ENCODE measurements around the gene LIPC. TPM values are rescaled to one million over a fixed set of nuclear protein-coding genes. Genes with fewer than 3 reads are reported as not detected.

LIPC gene
- total RNA-seq, 1 donor from 2014 or later, result under 0.01 TPM

DNA sequence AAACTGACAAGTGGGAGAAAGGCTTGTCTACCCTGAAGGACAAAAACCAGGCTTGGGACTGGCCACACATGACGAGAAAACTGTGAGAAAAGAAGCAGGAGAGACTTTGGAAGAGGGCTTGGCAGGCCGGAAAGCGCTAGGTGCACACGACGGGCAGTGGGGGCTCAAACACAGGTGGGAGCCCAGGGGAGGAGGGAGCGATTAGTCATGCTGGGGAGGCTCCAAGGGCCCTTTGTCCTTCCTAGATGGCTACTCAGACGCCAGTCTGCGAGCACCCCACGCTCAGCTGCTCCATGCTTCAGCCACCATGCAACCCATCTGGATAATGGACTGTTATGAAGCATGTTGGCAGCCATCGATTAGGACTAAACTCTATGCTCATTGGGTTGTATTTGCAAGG is 17.1 kb downstream of the LIPC start:
- Histone ChIP-seq H3K27ac (ENCODE audit: low read depth, low read length) (no peak overlapping the region), H3K36me3 (ENCODE audit: control insufficient read depth in 3 of 3, insufficient read depth in 3 of 3, low read length in 3 of 3) (no peaks in the 10 kb centered on the region), H3K4me3 (ENCODE audit: low read length in 3 of 3) (no peak overlapping the region), H3K9ac (ENCODE audit: low read depth in 1 of 3, low read length in 3 of 3) (no peak overlapping the region), H3K4me1 (ENCODE audit: control insufficient read depth in 3 of 3, insufficient read depth in 3 of 3, low read length in 3 of 3) (peaks cover 0 to 4% (median 0%) of the 10 kb centered on the region in 3 donors), H3K27me3 (ENCODE audit: control insufficient read depth in 3 of 3, insufficient read depth in 3 of 3, low read length in 3 of 3) (no peaks in the 10 kb centered on the region), H3K9me3 (ENCODE audit: control insufficient read depth in 3 of 3, low read length in 3 of 3) (no peaks in the 10 kb centered on the region)

DNA sequence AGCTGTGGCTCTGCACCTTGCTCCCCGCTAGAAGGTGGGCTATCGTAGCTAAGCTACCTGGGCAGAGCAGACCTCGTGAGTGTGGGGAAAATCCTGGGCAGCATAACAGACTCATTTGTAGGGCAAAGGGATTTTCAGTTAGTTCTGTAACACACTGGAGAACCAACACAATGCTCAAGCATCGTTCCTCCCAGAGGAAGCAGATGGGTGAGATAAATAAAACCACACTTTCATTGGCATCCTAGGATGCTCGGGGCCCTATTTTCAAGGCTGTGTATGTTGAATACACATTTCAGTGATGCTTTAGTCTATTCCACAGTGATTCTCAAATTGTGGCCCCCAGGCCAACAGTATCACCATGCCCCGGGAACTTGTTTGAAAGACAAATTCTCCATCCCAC is 20.0 kb downstream of the LIPC start:
- no peak overlapping the region for H3K4me3 ChIP-seq (ENCODE audit: low read length in 3 of 3)
- no peaks in the 10 kb centered on the region for H3K36me3 ChIP-seq (ENCODE audit: control insufficient read depth in 3 of 3, insufficient read depth in 3 of 3, low read length in 3 of 3)
- no peaks in the 10 kb centered on the region for H3K9me3 ChIP-seq (ENCODE audit: control insufficient read depth in 3 of 3, low read length in 3 of 3)
- peaks cover 0 to 6% (median 0%) of the 10 kb centered on the region in 3 donors for H3K4me1 ChIP-seq (ENCODE audit: control insufficient read depth in 3 of 3, insufficient read depth in 3 of 3, low read length in 3 of 3)
- H3K27me3 ChIP-seq (ENCODE audit: control insufficient read depth in 3 of 3, insufficient read depth in 3 of 3, low read length in 3 of 3), result no peaks in the 10 kb centered on the region
- no peak overlapping the region for H3K9ac ChIP-seq (ENCODE audit: low read depth in 1 of 3, low read length in 3 of 3)
- H3K27ac ChIP-seq (ENCODE audit: low read depth, low read length), result no peak overlapping the region

DNA sequence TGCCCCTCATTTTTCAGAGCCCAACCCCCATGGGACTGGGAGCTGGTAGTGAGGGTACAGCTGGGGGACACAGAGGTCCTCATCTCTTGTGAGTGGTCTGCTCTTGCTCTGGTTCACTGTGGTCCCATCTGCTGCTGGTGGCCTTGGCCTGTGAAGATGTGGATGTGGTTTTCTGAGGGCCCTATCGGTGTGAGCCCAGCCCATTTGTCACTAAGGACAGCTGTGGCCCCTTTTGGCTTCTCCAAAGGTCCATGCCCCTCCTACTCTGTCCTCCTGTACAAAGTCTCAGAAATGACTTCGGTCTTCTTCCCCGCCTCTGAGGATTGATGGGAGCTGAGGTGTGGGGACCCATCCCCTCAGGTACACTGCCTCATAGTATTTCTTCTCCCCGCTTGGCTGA is 21.0 kb downstream of the LIPC start:
- Histone ChIP-seq H3K27me3 (ENCODE audit: control insufficient read depth in 3 of 3, insufficient read depth in 3 of 3, low read length in 3 of 3) (no peaks in the 10 kb centered on the region), H3K9ac (ENCODE audit: low read depth in 1 of 3, low read length in 3 of 3) (no peak overlapping the region), H3K36me3 (ENCODE audit: control insufficient read depth in 3 of 3, insufficient read depth in 3 of 3, low read length in 3 of 3) (no peaks in the 10 kb centered on the region), H3K9me3 (ENCODE audit: control insufficient read depth in 3 of 3, low read length in 3 of 3) (no peaks in the 10 kb centered on the region), H3K4me1 (ENCODE audit: control insufficient read depth in 3 of 3, insufficient read depth in 3 of 3, low read length in 3 of 3) (peaks cover 0 to 6% (median 0%) of the 10 kb centered on the region in 3 donors), H3K27ac (ENCODE audit: low read depth, low read length) (no peak overlapping the region), H3K4me3 (ENCODE audit: low read length in 3 of 3) (no peak overlapping the region)

DNA sequence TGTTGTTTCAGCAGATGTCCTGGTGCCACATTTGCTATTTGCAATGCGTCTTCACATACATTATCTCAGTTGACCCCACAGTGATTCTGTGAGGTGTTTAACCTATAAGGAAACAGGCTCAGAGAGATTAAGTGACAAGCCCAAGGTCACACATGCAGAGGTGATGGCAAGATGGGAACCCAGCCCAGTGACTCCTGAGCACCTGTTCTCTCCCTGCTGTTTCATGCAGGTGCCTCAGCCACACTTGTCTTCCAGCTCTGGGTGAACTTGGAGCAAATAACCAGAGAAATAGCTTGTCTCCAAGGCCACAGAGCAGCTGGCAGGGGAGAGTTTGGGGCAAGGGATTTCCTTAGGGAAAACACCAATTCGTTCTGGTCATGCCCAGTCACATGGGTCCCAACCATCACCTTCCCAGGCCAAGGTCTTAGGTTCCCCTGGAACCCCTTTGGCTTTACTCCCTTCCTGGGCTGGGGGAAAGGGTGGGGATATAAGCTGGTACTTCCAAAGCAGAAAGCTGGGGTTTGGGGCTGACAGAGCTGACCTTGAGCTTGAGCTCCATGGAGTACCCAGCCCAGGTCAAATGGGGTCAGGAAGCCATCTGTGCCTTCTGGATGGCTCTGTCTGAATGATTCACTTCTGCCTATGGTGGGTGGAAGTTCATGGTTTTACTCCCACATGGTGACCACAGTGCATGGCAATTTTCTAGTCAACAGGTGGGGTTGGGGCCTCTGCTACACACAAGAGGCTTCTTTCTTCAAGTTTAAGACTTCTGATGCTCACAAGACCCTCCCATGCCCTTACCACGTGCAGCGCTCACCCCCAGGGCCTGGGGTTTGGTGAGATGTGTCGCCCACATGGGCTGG is 22.4 kb downstream of the LIPC start:
- Histone ChIP-seq H3K36me3 (ENCODE audit: control insufficient read depth in 3 of 3, insufficient read depth in 3 of 3, low read length in 3 of 3) (no peaks in the 10 kb centered on the region), H3K27me3 (ENCODE audit: control insufficient read depth in 3 of 3, insufficient read depth in 3 of 3, low read length in 3 of 3) (no peaks in the 10 kb centered on the region), H3K27ac (ENCODE audit: low read depth, low read length) (no peak overlapping the region), H3K4me1 (ENCODE audit: control insufficient read depth in 3 of 3, insufficient read depth in 3 of 3, low read length in 3 of 3) (peaks cover 5 to 16% (median 8%) of the 10 kb centered on the region in 3 donors), H3K9ac (ENCODE audit: low read depth in 1 of 3, low read length in 3 of 3) (no peak overlapping the region), H3K9me3 (ENCODE audit: control insufficient read depth in 3 of 3, low read length in 3 of 3) (no peaks in the 10 kb centered on the region), H3K4me3 (ENCODE audit: low read length in 3 of 3) (no peak overlapping the region)

DNA sequence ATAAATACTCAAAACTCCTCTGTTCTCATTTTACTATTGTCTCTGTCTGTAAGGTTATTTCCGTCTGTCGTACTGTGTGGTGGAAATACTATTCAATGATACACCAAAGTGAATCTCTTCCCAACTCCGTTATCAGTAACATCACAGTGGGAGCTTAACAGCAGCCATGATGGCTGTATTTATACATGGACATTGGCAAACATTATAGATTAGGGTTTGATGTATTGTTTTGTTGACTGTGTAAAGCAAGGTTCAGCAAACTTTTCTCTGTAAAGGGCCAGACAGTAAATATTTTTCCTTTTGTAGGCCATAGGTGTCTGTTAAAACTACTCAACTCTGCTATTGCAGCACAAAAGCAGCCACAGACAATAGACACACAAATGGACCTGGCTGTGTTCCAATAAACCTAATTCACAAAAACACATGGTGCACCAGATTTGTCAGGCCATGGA is 23.2 kb downstream of the LIPC start:
- H3K9me3 ChIP-seq (ENCODE audit: control insufficient read depth in 3 of 3, low read length in 3 of 3), result no peaks in the 10 kb centered on the region
- H3K27ac ChIP-seq (ENCODE audit: low read depth, low read length), result no peak overlapping the region
- H3K27me3 ChIP-seq (ENCODE audit: control insufficient read depth in 3 of 3, insufficient read depth in 3 of 3, low read length in 3 of 3), result no peaks in the 10 kb centered on the region
- H3K4me1 ChIP-seq (ENCODE audit: control insufficient read depth in 3 of 3, insufficient read depth in 3 of 3, low read length in 3 of 3), result peaks cover 11 to 23% (median 14%) of the 10 kb centered on the region in 3 donors
- no peak overlapping the region for H3K4me3 ChIP-seq (ENCODE audit: low read length in 3 of 3)
- no peak overlapping the region for H3K9ac ChIP-seq (ENCODE audit: low read depth in 1 of 3, low read length in 3 of 3)
- H3K36me3 ChIP-seq (ENCODE audit: control insufficient read depth in 3 of 3, insufficient read depth in 3 of 3, low read length in 3 of 3), result no peaks in the 10 kb centered on the region

DNA sequence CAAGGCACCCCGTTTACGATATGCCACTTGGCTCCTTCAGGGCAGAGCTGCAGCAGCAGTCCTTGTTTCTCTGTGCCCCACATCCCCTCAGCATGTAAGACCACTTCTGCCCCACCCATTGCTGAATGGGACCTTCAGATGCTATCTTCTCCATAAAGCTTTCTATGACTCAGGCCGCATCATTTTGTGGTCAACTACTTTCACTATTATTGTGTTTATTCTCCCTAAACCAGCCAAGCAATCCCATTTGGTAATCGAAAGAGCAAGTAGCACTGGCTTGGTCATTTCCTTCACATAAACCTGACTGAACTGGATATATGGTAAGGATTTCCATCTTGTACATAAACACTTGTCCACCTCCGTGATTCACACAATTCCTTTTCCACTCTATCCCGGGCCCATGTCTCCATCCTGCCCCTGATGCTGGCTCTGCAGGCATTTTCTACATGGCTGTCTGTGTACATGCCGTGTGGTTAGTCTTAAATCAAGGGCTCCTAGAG is 25.7 kb downstream of the LIPC start:
- peak overlapping the region; percentile 12 for H3K27ac ChIP-seq (ENCODE audit: low read depth, low read length)
- no peak overlapping the region for H3K4me3 ChIP-seq (ENCODE audit: low read length in 3 of 3)
- H3K36me3 ChIP-seq (ENCODE audit: control insufficient read depth in 3 of 3, insufficient read depth in 3 of 3, low read length in 3 of 3), result no peaks in the 10 kb centered on the region
- no peaks in the 10 kb centered on the region for H3K27me3 ChIP-seq (ENCODE audit: control insufficient read depth in 3 of 3, insufficient read depth in 3 of 3, low read length in 3 of 3)
- no peak overlapping the region for H3K9ac ChIP-seq (ENCODE audit: low read depth in 1 of 3, low read length in 3 of 3)
- peaks cover 11 to 26% (median 14%) of the 10 kb centered on the region in 3 donors for H3K4me1 ChIP-seq (ENCODE audit: control insufficient read depth in 3 of 3, insufficient read depth in 3 of 3, low read length in 3 of 3)
- no peaks in the 10 kb centered on the region for H3K9me3 ChIP-seq (ENCODE audit: control insufficient read depth in 3 of 3, low read length in 3 of 3)

DNA sequence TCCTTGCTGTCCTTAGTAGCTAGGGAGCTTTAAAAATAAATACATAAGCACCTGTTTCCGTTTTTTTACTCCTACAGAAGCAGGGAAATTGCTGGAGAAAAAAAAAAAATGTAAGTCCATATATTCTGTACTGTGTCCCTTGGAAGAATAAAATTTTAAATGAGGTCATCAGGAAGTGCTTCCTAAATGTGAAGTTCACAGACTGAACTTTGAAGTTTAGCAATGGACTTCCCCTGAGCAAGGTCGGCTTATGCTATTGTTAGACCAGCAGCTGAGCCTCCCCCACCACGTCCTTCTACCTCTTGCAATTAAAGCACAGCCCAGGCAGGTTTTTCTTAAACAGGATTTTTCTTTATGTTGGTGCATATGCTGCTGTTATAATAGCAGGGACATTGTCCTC is 26.3 kb downstream of the LIPC start:
- peaks cover 11 to 26% (median 14%) of the 10 kb centered on the region in 3 donors for H3K4me1 ChIP-seq (ENCODE audit: control insufficient read depth in 3 of 3, insufficient read depth in 3 of 3, low read length in 3 of 3)
- no peak overlapping the region for H3K9ac ChIP-seq (ENCODE audit: low read depth in 1 of 3, low read length in 3 of 3)
- H3K36me3 ChIP-seq (ENCODE audit: control insufficient read depth in 3 of 3, insufficient read depth in 3 of 3, low read length in 3 of 3), result no peaks in the 10 kb centered on the region
- H3K9me3 ChIP-seq (ENCODE audit: control insufficient read depth in 3 of 3, low read length in 3 of 3), result no peaks in the 10 kb centered on the region
- peak overlapping the region; percentile 37 for H3K27ac ChIP-seq (ENCODE audit: low read depth, low read length)
- H3K4me3 ChIP-seq (ENCODE audit: low read length in 3 of 3), result no peak overlapping the region
- no peaks in the 10 kb centered on the region for H3K27me3 ChIP-seq (ENCODE audit: control insufficient read depth in 3 of 3, insufficient read depth in 3 of 3, low read length in 3 of 3)

DNA sequence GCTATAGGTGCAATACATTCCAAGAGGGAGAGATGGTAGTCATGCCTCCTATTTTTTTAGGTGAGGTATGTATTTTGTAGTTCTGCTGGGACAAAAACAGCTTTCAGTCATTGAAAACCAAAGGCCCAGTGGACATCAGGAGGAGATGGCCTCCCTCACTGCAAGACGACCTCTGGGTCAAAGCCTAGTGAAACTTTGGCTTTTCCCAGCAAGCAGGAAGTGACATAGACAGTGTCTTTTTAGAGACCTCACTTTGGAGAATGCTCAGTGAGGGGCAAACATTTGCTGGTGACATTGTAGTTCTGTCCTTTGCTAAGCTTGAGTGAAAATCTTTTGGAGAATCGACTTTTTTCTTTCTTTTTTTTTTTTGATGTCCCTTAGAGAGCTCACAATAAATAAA is 27.3 kb downstream of the LIPC start:
- Histone ChIP-seq H3K4me1 (ENCODE audit: control insufficient read depth in 3 of 3, insufficient read depth in 3 of 3, low read length in 3 of 3) (peaks cover 11 to 26% (median 14%) of the 10 kb centered on the region in 3 donors), H3K9me3 (ENCODE audit: control insufficient read depth in 3 of 3, low read length in 3 of 3) (no peaks in the 10 kb centered on the region), H3K36me3 (ENCODE audit: control insufficient read depth in 3 of 3, insufficient read depth in 3 of 3, low read length in 3 of 3) (no peaks in the 10 kb centered on the region), H3K27me3 (ENCODE audit: control insufficient read depth in 3 of 3, insufficient read depth in 3 of 3, low read length in 3 of 3) (no peaks in the 10 kb centered on the region), H3K27ac (ENCODE audit: low read depth, low read length) (peak overlapping the region; percentile 37), H3K9ac (ENCODE audit: low read depth in 1 of 3, low read length in 3 of 3) (no peak overlapping the region), H3K4me3 (ENCODE audit: low read length in 3 of 3) (no peak overlapping the region)

DNA sequence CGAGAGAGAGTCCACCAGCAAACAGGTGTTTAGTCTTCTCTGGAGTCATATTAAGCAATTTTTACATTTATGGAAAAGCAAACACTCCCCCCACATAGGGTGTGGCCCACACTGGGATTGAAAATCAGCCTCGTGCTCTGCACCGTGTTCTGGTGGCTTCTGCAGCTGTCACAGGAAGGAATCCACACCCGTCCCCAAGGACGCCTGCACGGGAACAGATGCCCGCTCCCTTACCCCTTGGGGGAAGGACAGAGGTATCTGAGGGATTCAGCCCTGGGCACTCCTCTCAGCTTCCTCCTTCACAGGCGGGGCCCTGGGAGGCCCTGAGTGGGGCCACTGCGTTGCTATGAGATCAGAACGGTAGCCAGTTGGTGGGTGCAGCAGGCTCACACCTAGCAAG is 27.8 kb downstream of the LIPC start:
- H3K9me3 ChIP-seq (ENCODE audit: control insufficient read depth in 3 of 3, low read length in 3 of 3), result no peaks in the 10 kb centered on the region
- peak overlapping the region; percentile 37 for H3K27ac ChIP-seq (ENCODE audit: low read depth, low read length)
- H3K9ac ChIP-seq (ENCODE audit: low read depth in 1 of 3, low read length in 3 of 3), result no peak overlapping the region
- peaks cover 11 to 20% (median 14%) of the 10 kb centered on the region in 3 donors for H3K4me1 ChIP-seq (ENCODE audit: control insufficient read depth in 3 of 3, insufficient read depth in 3 of 3, low read length in 3 of 3)
- peak overlapping the region in 1 of 3 donors; percentile 6 for H3K4me3 ChIP-seq (ENCODE audit: low read length in 3 of 3)
- H3K36me3 ChIP-seq (ENCODE audit: control insufficient read depth in 3 of 3, insufficient read depth in 3 of 3, low read length in 3 of 3), result no peaks in the 10 kb centered on the region
- H3K27me3 ChIP-seq (ENCODE audit: control insufficient read depth in 3 of 3, insufficient read depth in 3 of 3, low read length in 3 of 3), result no peaks in the 10 kb centered on the region

DNA sequence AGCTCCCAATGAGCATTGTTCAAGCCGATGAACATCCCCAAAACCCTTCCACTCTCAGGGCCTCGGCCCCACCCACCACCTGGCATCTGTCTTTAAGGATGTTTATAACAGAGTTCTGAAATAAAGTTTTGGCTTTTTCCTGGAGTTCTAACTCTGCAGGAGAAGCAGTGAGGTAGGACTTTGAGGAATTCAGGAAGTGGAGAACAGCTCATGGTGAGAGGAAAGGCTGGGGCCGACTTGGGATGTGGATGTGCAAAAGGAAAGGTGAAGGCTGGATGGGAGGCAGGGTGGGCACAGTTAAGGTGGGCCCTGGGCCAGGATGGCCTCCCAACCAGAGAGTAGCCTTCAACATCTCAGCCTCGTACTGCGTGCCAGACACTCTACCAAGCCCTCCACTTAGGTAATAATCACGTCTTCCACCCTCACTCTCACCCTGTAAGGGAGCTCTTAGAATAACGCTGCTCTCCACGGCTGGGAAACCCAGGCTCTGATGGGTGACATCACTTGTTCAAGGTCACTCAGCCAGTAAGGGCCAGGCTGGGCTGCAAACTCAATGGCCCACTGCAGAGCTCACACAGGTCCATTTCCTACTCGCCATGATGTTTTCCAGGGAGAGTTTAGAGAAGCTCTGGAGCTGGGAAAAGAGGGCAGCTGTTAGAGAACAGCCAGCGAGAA is 28.5 kb downstream of the LIPC start:
- Histone ChIP-seq H3K4me1 (ENCODE audit: control insufficient read depth in 3 of 3, insufficient read depth in 3 of 3, low read length in 3 of 3) (peaks cover 11 to 20% (median 14%) of the 10 kb centered on the region in 3 donors), H3K9me3 (ENCODE audit: control insufficient read depth in 3 of 3, low read length in 3 of 3) (no peaks in the 10 kb centered on the region), H3K27me3 (ENCODE audit: control insufficient read depth in 3 of 3, insufficient read depth in 3 of 3, low read length in 3 of 3) (no peaks in the 10 kb centered on the region), H3K9ac (ENCODE audit: low read depth in 1 of 3, low read length in 3 of 3) (no peak overlapping the region), H3K4me3 (ENCODE audit: low read length in 3 of 3) (no peak overlapping the region), H3K27ac (ENCODE audit: low read depth, low read length) (no peak overlapping the region), H3K36me3 (ENCODE audit: control insufficient read depth in 3 of 3, insufficient read depth in 3 of 3, low read length in 3 of 3) (no peaks in the 10 kb centered on the region)

Data from skeletal muscle tissue (tissue), 4 donors.